SU-DHL-6 (cell line): Measurements from ENCODE around the gene CFAP97D2.

Experiments used
- EZH2phosphoT487 ChIP-seq: fragments of 200-600 bp; sonication (generic), shearing (Covaris generic); conservative IDR thresholded peaks from 2 replicates; pipeline ENCODE4 v1.6.1; 2018; ENCODE audit warnings: mild to moderate bottlenecking, antibody characterized with exemption, low read length, moderate library complexity, mixed read lengths
- TF ChIP-seq, protein P1 (sequence below): fragments of 200-600 bp; sonication (generic); IDR thresholded peaks from one replicate; pipeline ENCODE4 v1.5.1; 2017; ENCODE audit warnings: antibody characterized with exemption, mild to moderate bottlenecking, low read length, moderate library complexity; ENCODE audit not compliant: insufficient read depth, poor library complexity, severe bottlenecking

DNA sequence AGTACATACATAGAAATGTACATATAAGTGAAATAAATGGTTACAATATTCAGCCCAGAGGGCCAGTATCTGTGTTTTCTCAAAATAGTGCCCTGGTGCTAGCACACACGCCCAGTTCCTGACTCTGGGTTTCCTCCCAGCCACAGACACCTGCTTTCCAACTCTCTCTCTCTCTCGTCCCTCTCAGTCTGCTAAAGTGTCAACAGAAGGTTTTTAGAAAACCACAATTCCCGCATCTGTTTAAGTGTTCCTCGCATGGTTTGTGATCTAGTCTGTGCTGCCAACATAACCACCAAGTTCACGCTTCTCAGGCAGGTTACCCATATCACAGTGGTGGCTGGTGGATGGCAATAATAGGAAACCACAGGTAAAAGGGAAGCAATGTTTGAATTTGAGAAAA, 84.5 kb downstream of the CFAP97D2 start:
- TF ChIP-seq, protein P1, sequence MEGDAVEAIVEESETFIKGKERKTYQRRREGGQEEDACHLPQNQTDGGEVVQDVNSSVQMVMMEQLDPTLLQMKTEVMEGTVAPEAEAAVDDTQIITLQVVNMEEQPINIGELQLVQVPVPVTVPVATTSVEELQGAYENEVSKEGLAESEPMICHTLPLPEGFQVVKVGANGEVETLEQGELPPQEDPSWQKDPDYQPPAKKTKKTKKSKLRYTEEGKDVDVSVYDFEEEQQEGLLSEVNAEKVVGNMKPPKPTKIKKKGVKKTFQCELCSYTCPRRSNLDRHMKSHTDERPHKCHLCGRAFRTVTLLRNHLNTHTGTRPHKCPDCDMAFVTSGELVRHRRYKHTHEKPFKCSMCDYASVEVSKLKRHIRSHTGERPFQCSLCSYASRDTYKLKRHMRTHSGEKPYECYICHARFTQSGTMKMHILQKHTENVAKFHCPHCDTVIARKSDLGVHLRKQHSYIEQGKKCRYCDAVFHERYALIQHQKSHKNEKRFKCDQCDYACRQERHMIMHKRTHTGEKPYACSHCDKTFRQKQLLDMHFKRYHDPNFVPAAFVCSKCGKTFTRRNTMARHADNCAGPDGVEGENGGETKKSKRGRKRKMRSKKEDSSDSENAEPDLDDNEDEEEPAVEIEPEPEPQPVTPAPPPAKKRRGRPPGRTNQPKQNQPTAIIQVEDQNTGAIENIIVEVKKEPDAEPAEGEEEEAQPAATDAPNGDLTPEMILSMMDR = no peak
- no peak for TF ChIP-seq EZH2phosphoT487
